OCI-LY1 (cell line): ENCODE measurements around the gene TANK.

Experiments
- EZH2 ChIP-seq: fragments of 200-600 bp; sonication (generic), shearing (Covaris generic); IDR thresholded peaks from 2 replicates; pipeline ENCODE4 v1.8.0; 2017; ENCODE audit warnings: borderline replicate concordance, mixed run types, mild to moderate bottlenecking, antibody characterized with exemption, low read length, moderate library complexity, mixed read lengths
- TF ChIP-seq, protein P1 (sequence below): fragments of 200-600 bp; sonication (generic), shearing (Covaris generic); IDR thresholded peaks from 2 replicates; pipeline ENCODE4 v1.5.1; 2017; ENCODE audit warnings: mild to moderate bottlenecking, antibody characterized with exemption, low read length, moderate library complexity, mixed read lengths

DNA sequence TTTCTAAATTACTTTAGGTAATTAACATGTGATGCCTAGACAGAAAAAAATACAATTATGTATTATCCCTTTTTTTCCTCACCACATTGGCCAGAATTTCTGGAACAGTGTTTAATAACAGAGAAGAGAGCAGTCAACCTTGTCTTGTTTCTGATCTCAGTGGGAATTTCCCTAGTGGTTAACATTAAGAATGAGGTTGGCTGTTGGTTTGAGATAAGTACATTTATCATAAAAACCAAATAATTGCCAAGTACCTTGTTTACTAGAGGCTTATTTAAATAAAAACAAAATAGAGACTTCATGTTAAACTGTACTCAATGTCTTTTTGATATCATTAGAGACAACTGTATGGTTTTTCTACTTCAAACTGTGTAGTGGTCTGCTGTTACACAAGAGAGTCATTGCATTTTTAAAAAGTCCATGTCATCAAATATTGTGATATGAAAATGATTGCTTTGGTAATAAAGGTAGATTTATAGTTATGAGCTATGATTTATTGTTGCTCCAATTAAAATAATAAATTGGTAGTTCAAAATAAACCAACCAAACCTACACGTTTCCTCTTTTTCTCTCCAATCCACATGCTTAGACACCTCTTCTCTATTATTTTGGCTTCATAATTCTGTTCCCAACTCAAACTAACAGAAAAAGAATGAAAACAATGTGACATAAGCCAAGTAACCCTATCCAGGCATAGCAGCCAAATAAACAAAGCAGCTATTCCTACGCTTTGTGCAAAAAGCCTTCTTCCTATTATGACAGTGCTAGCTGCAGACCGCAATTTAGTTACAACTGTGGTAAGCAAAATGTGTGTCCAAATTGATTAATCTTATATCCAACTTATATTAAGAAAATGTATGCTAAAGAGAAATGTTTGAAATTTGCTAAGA, 20.9 kb upstream of the TANK start:
- TF ChIP-seq, protein P1, sequence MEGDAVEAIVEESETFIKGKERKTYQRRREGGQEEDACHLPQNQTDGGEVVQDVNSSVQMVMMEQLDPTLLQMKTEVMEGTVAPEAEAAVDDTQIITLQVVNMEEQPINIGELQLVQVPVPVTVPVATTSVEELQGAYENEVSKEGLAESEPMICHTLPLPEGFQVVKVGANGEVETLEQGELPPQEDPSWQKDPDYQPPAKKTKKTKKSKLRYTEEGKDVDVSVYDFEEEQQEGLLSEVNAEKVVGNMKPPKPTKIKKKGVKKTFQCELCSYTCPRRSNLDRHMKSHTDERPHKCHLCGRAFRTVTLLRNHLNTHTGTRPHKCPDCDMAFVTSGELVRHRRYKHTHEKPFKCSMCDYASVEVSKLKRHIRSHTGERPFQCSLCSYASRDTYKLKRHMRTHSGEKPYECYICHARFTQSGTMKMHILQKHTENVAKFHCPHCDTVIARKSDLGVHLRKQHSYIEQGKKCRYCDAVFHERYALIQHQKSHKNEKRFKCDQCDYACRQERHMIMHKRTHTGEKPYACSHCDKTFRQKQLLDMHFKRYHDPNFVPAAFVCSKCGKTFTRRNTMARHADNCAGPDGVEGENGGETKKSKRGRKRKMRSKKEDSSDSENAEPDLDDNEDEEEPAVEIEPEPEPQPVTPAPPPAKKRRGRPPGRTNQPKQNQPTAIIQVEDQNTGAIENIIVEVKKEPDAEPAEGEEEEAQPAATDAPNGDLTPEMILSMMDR: no peak
- TF ChIP-seq EZH2: no peak
